GM19467 (cell line): ENCODE results near the gene RGS6.

Source experiments
- ATAC-seq: cut with Tn5 transposase; IDR thresholded peaks from one replicate; pipeline ENCODE4 v1.9.1; 2021; ENCODE audit warnings: mild to moderate bottlenecking, moderate library complexity; ENCODE audit not compliant: unreplicated experiment

The RGS6 gene

GRCh38 chr14:72070458-72070857, 138.2 kb downstream of the RGS6 start:
- ATAC-seq = no peak

- no peak for ATAC-seq
Observed at GRCh38 chr14:72075649-72076334, 143.6 kb downstream of the RGS6 start.

GRCh38 chr14:72081137-72081536, 148.9 kb downstream of the RGS6 start:
- ATAC-seq = no peak

GRCh38 chr14:72084935-72085334, 152.7 kb downstream of the RGS6 start:
- no peak for ATAC-seq

GRCh38 chr14:72089625-72090024, 157.4 kb downstream of the RGS6 start:
- no peak for ATAC-seq

- no peak for ATAC-seq
Observed at GRCh38 chr14:72094844-72095582, 162.8 kb downstream of the RGS6 start.

- ATAC-seq = no peak
Observed at GRCh38 chr14:72097173-72097783, 165.0 kb downstream of the RGS6 start.

- ATAC-seq = no peak
Observed at GRCh38 chr14:72098210-72098609, 166.0 kb downstream of the RGS6 start.

- ATAC-seq = no peak
Observed at GRCh38 chr14:72099566-72099965, 167.3 kb downstream of the RGS6 start.

GRCh38 chr14:72104011-72104613, 171.9 kb downstream of the RGS6 start:
- ATAC-seq = no peak

GRCh38 chr14:72111911-72112310, 179.7 kb downstream of the RGS6 start:
- ATAC-seq = no peak

- ATAC-seq = no peak
Observed at GRCh38 chr14:72118841-72119240, 186.6 kb downstream of the RGS6 start.

GRCh38 chr14:72120315-72120714, 188.1 kb downstream of the RGS6 start:
- no peak for ATAC-seq

GRCh38 chr14:72123755-72124154, 191.5 kb downstream of the RGS6 start:
- ATAC-seq = no peak

- no peak for ATAC-seq
Observed at GRCh38 chr14:72124171-72124570, 191.9 kb downstream of the RGS6 start.

- ATAC-seq = no peak
Observed at GRCh38 chr14:72126091-72126490, 193.9 kb downstream of the RGS6 start.

- ATAC-seq = no peak
Observed at GRCh38 chr14:72126561-72126960, 194.3 kb downstream of the RGS6 start.

GRCh38 chr14:72128629-72129028, 196.4 kb downstream of the RGS6 start:
- no peak for ATAC-seq

GRCh38 chr14:72129291-72129690, 197.1 kb downstream of the RGS6 start:
- no peak for ATAC-seq

- no peak for ATAC-seq
Observed at GRCh38 chr14:72141084-72141483, 208.9 kb downstream of the RGS6 start.

GRCh38 chr14:72142328-72142727, 210.1 kb downstream of the RGS6 start:
- no peak for ATAC-seq

- no peak for ATAC-seq
Observed at GRCh38 chr14:72146241-72146640, 214.0 kb downstream of the RGS6 start.
